SH-SY5Y (cell line): ENCODE results near the gene GULP1.

Experiments used
- GATA2 ChIP-seq: IDR thresholded peaks from 2 replicates; pipeline ENCODE4 v1.6.1; 2011; ENCODE audit warnings: mild to moderate bottlenecking, low read depth, low read length
- GATA3 ChIP-seq: IDR thresholded peaks from 2 replicates; pipeline ENCODE4 v1.6.1; 2011; ENCODE audit warnings: low read depth, mild to moderate bottlenecking, low read length, moderate library complexity

GRCh38 chr2:188367164-188367563, 75.5 kb downstream of the GULP1 start:
- TF ChIP-seq GATA2 (no peak), GATA3 (no peak)
